Activated T-cell treated with anti-CD3 and anti-CD28 coated beads for 24 hours (primary cell): ENCODE results near the gene SLC22A23.

Experiments
- DNase-seq: peaks from one replicate; pipeline ENCODE4 v3.0.0-alpha.2; 2020; ENCODE audit warnings: low read depth

The SLC22A23 gene

GRCh38 chr6:3456898-3457709 lies at the start of gene SLC22A23:
Gene SLC22A23 (minus strand): TSS chr6:3457050. CDS start chr6:3456559, 491 bp downstream.
- peak; percentile 62 for DNase-seq

GRCh38 chr6:3506200-3506599 lies 49.4 kb upstream of the SLC22A23 start:
- DNase-seq = no peak

GRCh38 chr6:3504938-3505805 lies 48.3 kb upstream of the SLC22A23 start:
- DNase-seq = no peak

- DNase-seq = no peak
Measured at GRCh38 chr6:3504354-3504753, 47.5 kb upstream of the SLC22A23 start.

- DNase-seq = no peak
Measured at GRCh38 chr6:3501826-3502500, 45.1 kb upstream of the SLC22A23 start.

- no peak for DNase-seq
Measured at GRCh38 chr6:3500262-3501014, 43.6 kb upstream of the SLC22A23 start.

GRCh38 chr6:3499603-3500002 lies 42.8 kb upstream of the SLC22A23 start:
- no peak for DNase-seq

GRCh38 chr6:3496395-3496794 lies 39.5 kb upstream of the SLC22A23 start:
- no peak for DNase-seq

GRCh38 chr6:3494391-3495100 lies 37.7 kb upstream of the SLC22A23 start:
- no peak for DNase-seq

GRCh38 chr6:3490625-3490980 lies 33.8 kb upstream of the SLC22A23 start:
- DNase-seq = no peak

GRCh38 chr6:3489961-3490624 lies 33.2 kb upstream of the SLC22A23 start:
- DNase-seq = no peak

GRCh38 chr6:3489027-3489757 lies 32.3 kb upstream of the SLC22A23 start:
- DNase-seq = no peak

- DNase-seq = no peak
Measured at GRCh38 chr6:3484946-3485345, 28.1 kb upstream of the SLC22A23 start.

- DNase-seq = no peak
Measured at GRCh38 chr6:3484192-3484591, 27.3 kb upstream of the SLC22A23 start.

GRCh38 chr6:3483675-3484074 lies 26.8 kb upstream of the SLC22A23 start:
- no peak for DNase-seq

GRCh38 chr6:3482869-3483268 lies 26.0 kb upstream of the SLC22A23 start:
- DNase-seq = no peak

- DNase-seq = no peak
Measured at GRCh38 chr6:3481640-3482039, 24.8 kb upstream of the SLC22A23 start.

GRCh38 chr6:3480009-3480408 lies 23.2 kb upstream of the SLC22A23 start:
- no peak for DNase-seq

GRCh38 chr6:3473773-3474172 lies 16.9 kb upstream of the SLC22A23 start:
- DNase-seq = no peak

- DNase-seq = no peak
Measured at GRCh38 chr6:3471711-3472110, 14.9 kb upstream of the SLC22A23 start.
